Gastroesophageal sphincter (tissue), 3 donors: ENCODE data around the gene LAMB4.

Experiments used
- EP300 ChIP-seq: sonication (generic); formaldehyde crosslinking; IDR thresholded peaks from one replicate; pipeline ENCODE4 v1.6.1; 2017; ENCODE audit warnings: antibody characterized with exemption, mild to moderate bottlenecking
- POLR2A ChIP-seq, 2 donors: fragments of 450-650 bp; IDR thresholded peaks; one replicate each; pipeline ENCODE4 v1.6.1; 2017; ENCODE audit warnings: antibody characterized with exemption in 2 of 2, mild to moderate bottlenecking in 2 of 2, moderate library complexity in 1 of 2
- POLR2AphosphoS5 ChIP-seq: sonication (generic); formaldehyde crosslinking; IDR thresholded peaks from one replicate; pipeline ENCODE4 v1.6.1; 2017; ENCODE audit warnings: antibody characterized with exemption
- TF ChIP-seq, protein P1 (sequence below), 4 experiments: fragments of 200-600 bp in 2 of 4; fragments of 450-650 bp in 2 of 4; sonication (generic) in 1 of 4; IDR thresholded peaks; one replicate each; pipeline ENCODE4 v1.5.1; 2017 to 2019; ENCODE audit warnings: antibody characterized with exemption in 4 of 4, mild to moderate bottlenecking in 2 of 4, moderate library complexity in 2 of 4

- TF ChIP-seq, protein P1, sequence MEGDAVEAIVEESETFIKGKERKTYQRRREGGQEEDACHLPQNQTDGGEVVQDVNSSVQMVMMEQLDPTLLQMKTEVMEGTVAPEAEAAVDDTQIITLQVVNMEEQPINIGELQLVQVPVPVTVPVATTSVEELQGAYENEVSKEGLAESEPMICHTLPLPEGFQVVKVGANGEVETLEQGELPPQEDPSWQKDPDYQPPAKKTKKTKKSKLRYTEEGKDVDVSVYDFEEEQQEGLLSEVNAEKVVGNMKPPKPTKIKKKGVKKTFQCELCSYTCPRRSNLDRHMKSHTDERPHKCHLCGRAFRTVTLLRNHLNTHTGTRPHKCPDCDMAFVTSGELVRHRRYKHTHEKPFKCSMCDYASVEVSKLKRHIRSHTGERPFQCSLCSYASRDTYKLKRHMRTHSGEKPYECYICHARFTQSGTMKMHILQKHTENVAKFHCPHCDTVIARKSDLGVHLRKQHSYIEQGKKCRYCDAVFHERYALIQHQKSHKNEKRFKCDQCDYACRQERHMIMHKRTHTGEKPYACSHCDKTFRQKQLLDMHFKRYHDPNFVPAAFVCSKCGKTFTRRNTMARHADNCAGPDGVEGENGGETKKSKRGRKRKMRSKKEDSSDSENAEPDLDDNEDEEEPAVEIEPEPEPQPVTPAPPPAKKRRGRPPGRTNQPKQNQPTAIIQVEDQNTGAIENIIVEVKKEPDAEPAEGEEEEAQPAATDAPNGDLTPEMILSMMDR (IDR thresholded peaks at IDR 0.05): no peak
- peak; percentile 26 for TF ChIP-seq POLR2AphosphoS5
- TF ChIP-seq POLR2A (IDR thresholded peaks at IDR 0.05): no peak
- no peak for TF ChIP-seq EP300
These were observed 70.6 kb downstream of the LAMB4 start for GRCh38 chr7:108059526-108059925.
